ENCODE data around the gene RTN4. TPM values are rescaled to one million over a fixed set of nuclear protein-coding genes. Genes with fewer than 3 reads are reported as not detected.

The RTN4 gene
- total and polyA plus RNA-seq, 2 experiments from 2014 or later = 218 to 221 TPM

DNA sequence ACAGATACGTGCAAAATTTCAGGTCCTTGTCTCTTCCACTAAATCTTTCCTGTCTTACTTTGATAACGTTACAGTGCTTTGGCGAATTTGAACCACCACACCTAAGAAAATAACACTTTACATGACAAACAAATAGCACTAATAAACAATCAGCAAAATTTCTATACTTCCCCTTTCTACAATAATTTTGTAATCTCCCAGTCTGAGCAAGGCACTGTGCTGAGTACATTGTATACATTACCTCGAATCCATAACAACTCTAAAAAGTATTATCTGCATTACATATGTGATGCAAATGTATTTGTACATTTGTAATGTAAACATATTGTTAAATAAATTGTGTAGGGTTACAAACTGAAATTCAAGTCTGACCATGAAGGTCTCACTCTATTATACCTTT lies 49.9 kb downstream of the RTN4 start (continued):
- TF ChIP-seq, protein P1, sequence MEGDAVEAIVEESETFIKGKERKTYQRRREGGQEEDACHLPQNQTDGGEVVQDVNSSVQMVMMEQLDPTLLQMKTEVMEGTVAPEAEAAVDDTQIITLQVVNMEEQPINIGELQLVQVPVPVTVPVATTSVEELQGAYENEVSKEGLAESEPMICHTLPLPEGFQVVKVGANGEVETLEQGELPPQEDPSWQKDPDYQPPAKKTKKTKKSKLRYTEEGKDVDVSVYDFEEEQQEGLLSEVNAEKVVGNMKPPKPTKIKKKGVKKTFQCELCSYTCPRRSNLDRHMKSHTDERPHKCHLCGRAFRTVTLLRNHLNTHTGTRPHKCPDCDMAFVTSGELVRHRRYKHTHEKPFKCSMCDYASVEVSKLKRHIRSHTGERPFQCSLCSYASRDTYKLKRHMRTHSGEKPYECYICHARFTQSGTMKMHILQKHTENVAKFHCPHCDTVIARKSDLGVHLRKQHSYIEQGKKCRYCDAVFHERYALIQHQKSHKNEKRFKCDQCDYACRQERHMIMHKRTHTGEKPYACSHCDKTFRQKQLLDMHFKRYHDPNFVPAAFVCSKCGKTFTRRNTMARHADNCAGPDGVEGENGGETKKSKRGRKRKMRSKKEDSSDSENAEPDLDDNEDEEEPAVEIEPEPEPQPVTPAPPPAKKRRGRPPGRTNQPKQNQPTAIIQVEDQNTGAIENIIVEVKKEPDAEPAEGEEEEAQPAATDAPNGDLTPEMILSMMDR (conservative IDR thresholded peaks at IDR 0.05; ENCODE audit: low read depth in 2 of 2) = no peak
- TF ChIP-seq, protein P2, sequence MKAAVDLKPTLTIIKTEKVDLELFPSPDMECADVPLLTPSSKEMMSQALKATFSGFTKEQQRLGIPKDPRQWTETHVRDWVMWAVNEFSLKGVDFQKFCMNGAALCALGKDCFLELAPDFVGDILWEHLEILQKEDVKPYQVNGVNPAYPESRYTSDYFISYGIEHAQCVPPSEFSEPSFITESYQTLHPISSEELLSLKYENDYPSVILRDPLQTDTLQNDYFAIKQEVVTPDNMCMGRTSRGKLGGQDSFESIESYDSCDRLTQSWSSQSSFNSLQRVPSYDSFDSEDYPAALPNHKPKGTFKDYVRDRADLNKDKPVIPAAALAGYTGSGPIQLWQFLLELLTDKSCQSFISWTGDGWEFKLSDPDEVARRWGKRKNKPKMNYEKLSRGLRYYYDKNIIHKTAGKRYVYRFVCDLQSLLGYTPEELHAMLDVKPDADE (IDR thresholded peaks at IDR 0.05) = no peak
- TF ChIP-seq NANOG (IDR thresholded peaks at IDR 0.05; ENCODE audit: borderline replicate concordance) (no peak), EZH2phosphoT487 (IDR thresholded peaks at IDR 0.05; ENCODE audit: unreplicated experiment) (no peak)

DNA sequence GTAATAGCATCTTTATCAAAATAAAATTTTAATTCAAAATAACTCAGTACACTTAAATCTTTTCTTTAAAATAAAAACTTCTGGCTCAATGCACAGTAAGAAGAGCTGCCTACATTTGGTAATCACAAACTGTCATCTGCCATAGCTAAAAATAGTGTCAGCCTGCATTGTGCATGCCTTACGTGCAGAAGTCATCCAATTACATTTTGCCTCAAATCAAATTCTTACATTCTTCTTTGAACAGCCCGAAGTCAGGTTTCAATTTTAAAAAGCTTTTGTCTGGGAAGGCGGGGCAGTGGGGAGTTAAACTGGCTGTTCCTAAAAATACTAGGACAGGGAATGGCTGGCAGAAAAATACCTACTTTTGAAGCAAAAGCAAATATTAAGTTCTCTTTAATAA lies 51.1 kb downstream of the RTN4 start:
- no peaks in the 10 kb centered on the region for H3K27me3 Mint-ChIP-seq (ENCODE audit: insufficient read depth, low read depth, poor library complexity)
- Histone ChIP-seq H3K79me2 (replicated peaks; ENCODE audit: insufficient read depth) (peaks cover 100% of the 10 kb centered on the region), H3F3A (replicated peaks; ENCODE audit: low read depth) (no peaks in the 10 kb centered on the region), H3K4me3 (no peak overlapping the region), H2AFZ (no peak overlapping the region), H3K27ac (ENCODE audit: low read depth) (no peak overlapping the region), H3K27me3 (ENCODE audit: insufficient read depth) (no peaks in the 10 kb centered on the region), H4K20me1 (replicated peaks; ENCODE audit: insufficient read depth) (peaks cover 39% of the 10 kb centered on the region), H3K4me2 (no peak overlapping the region), H3K4me1 (ENCODE audit: insufficient read depth) (peaks cover 40% of the 10 kb centered on the region), H3K36me3 (ENCODE audit: insufficient read depth) (no peaks in the 10 kb centered on the region; the same call in 1 of the 2 replicates), H3K9me2 (ENCODE audit: insufficient read depth) (no peaks in the 10 kb centered on the region)
- ATAC-seq = no peak
- no peaks in the 10 kb centered on the region for H3K36me3 Mint-ChIP-seq (ENCODE audit: low read depth)
- H3K9me3 Mint-ChIP-seq = no peaks in the 10 kb centered on the region
- H3K27ac Mint-ChIP-seq = no peak overlapping the region
- peaks cover 45% of the 10 kb centered on the region for H3K4me1 Mint-ChIP-seq
- no peak for DNase-seq (ENCODE audit: low spot score)
- H3K4me3 Mint-ChIP-seq = no peak overlapping the region
- TF ChIP-seq, protein P2 (IDR thresholded peaks at IDR 0.05) = no peak
- no peak for TF ChIP-seq NANOG (IDR thresholded peaks at IDR 0.05; ENCODE audit: borderline replicate concordance)
- TF ChIP-seq, protein P3, sequence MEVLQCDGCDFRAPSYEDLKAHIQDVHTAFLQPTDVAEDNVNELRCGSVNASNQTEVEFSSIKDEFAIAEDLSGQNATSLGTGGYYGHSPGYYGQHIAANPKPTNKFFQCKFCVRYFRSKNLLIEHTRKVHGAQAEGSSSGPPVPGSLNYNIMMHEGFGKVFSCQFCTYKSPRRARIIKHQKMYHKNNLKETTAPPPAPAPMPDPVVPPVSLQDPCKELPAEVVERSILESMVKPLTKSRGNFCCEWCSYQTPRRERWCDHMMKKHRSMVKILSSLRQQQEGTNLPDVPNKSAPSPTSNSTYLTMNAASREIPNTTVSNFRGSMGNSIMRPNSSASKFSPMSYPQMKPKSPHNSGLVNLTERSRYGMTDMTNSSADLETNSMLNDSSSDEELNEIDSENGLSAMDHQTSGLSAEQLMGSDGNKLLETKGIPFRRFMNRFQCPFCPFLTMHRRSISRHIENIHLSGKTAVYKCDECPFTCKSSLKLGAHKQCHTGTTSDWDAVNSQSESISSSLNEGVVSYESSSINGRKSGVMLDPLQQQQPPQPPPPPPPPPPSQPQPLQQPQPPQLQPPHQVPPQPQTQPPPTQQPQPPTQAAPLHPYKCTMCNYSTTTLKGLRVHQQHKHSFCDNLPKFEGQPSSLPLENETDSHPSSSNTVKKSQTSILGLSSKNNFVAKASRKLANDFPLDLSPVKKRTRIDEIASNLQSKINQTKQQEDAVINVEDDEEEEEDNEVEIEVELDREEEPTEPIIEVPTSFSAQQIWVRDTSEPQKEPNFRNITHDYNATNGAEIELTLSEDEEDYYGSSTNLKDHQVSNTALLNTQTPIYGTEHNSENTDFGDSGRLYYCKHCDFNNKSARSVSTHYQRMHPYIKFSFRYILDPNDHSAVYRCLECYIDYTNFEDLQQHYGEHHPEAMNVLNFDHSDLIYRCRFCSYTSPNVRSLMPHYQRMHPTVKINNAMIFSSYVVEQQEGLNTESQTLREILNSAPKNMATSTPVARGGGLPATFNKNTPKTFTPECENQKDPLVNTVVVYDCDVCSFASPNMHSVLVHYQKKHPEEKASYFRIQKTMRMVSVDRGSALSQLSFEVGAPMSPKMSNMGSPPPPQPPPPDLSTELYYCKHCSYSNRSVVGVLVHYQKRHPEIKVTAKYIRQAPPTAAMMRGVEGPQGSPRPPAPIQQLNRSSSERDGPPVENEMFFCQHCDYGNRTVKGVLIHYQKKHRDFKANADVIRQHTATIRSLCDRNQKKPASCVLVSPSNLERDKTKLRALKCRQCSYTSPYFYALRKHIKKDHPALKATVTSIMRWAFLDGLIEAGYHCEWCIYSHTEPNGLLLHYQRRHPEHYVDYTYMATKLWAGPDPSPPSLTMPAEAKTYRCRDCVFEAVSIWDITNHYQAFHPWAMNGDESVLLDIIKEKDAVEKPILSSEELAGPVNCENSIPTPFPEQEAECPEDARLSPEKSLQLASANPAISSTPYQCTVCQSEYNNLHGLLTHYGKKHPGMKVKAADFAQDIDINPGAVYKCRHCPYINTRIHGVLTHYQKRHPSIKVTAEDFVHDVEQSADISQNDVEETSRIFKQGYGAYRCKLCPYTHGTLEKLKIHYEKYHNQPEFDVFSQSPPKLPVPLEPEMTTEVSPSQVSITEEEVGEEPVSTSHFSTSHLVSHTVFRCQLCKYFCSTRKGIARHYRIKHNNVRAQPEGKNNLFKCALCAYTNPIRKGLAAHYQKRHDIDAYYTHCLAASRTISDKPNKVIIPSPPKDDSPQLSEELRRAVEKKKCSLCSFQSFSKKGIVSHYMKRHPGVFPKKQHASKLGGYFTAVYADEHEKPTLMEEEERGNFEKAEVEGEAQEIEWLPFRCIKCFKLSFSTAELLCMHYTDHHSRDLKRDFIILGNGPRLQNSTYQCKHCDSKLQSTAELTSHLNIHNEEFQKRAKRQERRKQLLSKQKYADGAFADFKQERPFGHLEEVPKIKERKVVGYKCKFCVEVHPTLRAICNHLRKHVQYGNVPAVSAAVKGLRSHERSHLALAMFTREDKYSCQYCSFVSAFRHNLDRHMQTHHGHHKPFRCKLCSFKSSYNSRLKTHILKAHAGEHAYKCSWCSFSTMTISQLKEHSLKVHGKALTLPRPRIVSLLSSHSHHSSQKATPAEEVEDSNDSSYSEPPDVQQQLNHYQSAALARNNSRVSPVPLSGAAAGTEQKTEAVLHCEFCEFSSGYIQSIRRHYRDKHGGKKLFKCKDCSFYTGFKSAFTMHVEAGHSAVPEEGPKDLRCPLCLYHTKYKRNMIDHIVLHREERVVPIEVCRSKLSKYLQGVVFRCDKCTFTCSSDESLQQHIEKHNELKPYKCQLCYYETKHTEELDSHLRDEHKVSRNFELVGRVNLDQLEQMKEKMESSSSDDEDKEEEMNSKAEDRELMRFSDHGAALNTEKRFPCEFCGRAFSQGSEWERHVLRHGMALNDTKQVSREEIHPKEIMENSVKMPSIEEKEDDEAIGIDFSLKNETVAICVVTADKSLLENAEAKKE (CRISPR knock-in tag; IDR thresholded peaks at IDR 0.05) = no peak
- no peak for TF ChIP-seq ZNF331 (CRISPR knock-in tag; IDR thresholded peaks at IDR 0.05; ENCODE audit: low read depth)
- no peak for TF ChIP-seq EZH2phosphoT487 (IDR thresholded peaks at IDR 0.05; ENCODE audit: unreplicated experiment)
- no peak for TF ChIP-seq STAT1 (IDR thresholded peaks at IDR 0.05; ENCODE audit: unreplicated experiment)
- no peak for TF ChIP-seq CREB1 (CRISPR knock-in tag; IDR thresholded peaks at IDR 0.05; ENCODE audit: low read depth)
- no peak for TF ChIP-seq JUNB (IDR thresholded peaks at IDR 0.05; ENCODE audit: unreplicated experiment)
- TF ChIP-seq, protein P4, sequence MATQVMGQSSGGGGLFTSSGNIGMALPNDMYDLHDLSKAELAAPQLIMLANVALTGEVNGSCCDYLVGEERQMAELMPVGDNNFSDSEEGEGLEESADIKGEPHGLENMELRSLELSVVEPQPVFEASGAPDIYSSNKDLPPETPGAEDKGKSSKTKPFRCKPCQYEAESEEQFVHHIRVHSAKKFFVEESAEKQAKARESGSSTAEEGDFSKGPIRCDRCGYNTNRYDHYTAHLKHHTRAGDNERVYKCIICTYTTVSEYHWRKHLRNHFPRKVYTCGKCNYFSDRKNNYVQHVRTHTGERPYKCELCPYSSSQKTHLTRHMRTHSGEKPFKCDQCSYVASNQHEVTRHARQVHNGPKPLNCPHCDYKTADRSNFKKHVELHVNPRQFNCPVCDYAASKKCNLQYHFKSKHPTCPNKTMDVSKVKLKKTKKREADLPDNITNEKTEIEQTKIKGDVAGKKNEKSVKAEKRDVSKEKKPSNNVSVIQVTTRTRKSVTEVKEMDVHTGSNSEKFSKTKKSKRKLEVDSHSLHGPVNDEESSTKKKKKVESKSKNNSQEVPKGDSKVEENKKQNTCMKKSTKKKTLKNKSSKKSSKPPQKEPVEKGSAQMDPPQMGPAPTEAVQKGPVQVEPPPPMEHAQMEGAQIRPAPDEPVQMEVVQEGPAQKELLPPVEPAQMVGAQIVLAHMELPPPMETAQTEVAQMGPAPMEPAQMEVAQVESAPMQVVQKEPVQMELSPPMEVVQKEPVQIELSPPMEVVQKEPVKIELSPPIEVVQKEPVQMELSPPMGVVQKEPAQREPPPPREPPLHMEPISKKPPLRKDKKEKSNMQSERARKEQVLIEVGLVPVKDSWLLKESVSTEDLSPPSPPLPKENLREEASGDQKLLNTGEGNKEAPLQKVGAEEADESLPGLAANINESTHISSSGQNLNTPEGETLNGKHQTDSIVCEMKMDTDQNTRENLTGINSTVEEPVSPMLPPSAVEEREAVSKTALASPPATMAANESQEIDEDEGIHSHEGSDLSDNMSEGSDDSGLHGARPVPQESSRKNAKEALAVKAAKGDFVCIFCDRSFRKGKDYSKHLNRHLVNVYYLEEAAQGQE (IDR thresholded peaks at IDR 0.05; ENCODE audit: unreplicated experiment) = no peak
- no peak for TF ChIP-seq EZH2 (IDR thresholded peaks at IDR 0.05; ENCODE audit: low read depth, unreplicated experiment)

All from GM23338 (cell line).